ENCODE measurements around the gene APOBEC3F.

Gene APOBEC3F

GRCh38 chr22:39092111-39092862, 51.6 kb downstream of the APOBEC3F start:
- DNase-seq (ENCODE audit: low spot score): no peak

DNA sequence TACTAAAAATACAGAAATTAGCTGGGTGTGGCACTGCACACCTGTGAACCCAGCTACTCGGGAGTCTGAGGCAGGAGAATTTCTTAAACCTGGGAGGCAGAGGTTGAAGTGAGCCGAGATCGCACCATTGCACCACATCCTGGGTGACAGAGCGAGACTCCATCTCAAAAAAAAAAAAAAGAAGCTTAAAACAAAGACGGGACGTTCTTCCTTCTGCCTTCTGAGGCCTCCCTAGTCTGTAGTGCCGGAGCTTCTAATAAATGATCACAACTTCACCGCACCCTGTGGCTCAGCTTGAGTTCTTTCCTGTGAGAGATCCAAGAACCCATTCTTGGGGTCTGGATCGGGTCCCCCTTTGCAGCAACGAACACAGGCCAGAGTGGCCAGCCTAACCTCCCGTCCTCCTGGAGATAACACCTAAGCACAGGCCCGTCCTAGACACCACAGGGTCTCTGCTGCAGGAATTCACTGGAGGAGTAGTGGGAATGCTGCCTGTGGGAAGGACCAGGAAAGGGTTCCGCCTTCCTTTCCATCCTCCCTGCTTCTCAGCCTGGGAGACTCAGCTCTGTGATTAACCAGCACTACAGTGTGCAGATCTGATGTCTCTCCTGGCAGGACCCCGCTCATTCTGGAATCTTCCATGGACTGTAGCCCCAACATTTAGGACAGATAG, 54.2 kb downstream of the APOBEC3F start:
- DNase-seq (ENCODE audit: low spot score): no peak

GRCh38 chr22:39095971-39096370, 55.3 kb downstream of the APOBEC3F start:
- no peak for DNase-seq (ENCODE audit: low spot score)

DNA sequence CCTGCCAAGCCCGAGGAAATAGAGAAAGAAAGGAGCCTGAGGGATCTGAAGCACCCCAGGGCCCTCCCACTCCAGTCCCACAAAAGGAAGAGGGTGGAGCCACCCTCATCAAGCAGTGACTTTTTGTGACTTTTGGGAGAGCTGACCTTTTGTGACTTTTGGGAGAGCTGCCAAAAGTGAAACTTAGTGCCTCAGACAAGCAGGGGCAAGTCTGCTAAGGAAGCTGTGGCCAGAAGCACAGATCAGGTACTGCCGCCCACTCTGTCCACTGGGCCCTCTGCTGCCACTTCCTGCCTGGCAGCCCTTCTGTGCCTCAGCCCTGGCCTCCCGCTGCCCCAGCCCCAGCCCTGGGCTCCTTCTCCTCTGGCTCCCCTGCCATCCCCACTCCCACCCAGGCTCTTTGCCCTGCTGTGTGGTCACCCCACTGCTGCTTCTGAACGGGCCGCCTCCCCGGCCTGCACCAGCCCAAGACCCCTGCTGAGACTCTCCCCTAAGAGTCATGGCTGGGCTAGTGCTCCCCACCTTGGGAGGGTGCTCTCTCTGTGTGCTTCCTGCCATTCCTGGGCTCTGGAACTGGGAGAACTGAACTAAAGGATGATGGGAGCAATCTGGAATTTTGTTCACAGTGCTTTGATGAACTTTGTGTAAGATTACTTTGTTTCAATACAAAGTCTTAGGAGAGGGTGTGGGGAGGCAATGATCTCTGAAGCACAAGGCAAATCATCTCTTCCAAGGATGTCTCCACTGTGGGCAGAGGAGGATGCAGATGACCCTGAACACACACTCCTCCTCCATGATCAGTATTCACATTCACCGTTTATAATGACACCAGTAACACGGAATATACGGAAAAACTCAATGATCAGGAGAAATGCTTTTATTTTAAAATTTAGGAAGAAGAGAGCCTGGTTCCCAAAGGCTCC, 56.7 kb downstream of the APOBEC3F start, which contains the start of gene APOBEC3H:
Gene APOBEC3H (plus strand): TSS at position 147 of the 923 bp plus-strand sequence. CDS start 3,035 bp downstream, outside the sequence.
- no peak for DNase-seq (ENCODE audit: low spot score)

GRCh38 chr22:39098026-39098425, 57.4 kb downstream of the APOBEC3F start:
- DNase-seq (ENCODE audit: low spot score): no peak

DNA sequence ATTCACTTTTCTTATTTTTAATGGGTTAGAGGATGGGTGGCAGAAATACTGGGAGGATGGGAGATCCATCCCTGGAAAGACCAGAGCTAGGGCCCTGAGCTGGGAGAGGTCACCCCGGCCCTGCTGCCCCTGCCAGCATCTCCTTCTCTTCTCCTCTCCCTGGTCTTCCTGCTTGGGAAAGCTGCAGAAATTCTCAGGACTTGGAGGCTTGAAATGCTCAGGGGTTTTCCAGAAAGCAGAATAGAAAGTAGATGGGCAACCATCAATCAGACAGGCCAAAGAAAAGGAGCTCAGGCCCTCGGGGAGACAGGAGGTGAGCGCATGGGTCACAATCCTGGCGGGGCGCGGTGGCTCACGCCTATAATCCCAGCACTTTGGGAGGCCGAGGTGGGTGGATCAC, 57.9 kb downstream of the APOBEC3F start:
- DNase-seq (ENCODE audit: low spot score): no peak

- DNase-seq (ENCODE audit: low spot score): no peak
Measured at GRCh38 chr22:39101226-39101625, 60.6 kb downstream of the APOBEC3F start.

DNA sequence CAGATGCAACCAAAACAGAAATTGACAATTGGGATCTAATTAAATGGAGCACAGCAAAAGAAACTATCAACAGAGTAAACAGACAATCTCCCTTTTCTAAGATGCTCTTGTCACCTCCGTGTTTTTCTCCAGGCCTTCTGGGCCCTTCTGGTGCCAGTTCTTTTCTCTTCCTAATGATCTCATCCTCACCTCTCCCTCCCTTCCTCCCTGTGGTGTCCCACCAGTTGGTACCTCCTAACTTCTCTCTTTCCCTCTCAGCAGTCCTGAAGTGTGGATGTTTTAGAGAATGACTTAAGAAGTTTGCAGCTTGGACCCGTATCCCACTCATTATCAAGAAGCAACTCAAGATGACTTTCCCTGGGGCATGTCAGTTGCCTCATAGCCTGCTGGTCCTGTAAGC, 62.8 kb downstream of the APOBEC3F start:
- DNase-seq (ENCODE audit: low spot score): no peak

All from AG20443 (cell line).